Neural crest cell (in vitro differentiated cells): ENCODE measurements around the gene CEBPE. TPM values are rescaled to one million over a fixed set of nuclear protein-coding genes. Genes with fewer than 3 reads are reported as not detected.

Source experiments
- DNase-seq: peaks from one replicate; pipeline ENCODE4 v3.0.0; 2021; ENCODE audit warnings: low read depth, mixed read lengths, low spot score
- H3K27ac Mint-ChIP-seq: one replicate; pipeline ENCODE4 v1.8.0; 2021; ENCODE audit warnings: mild to moderate bottlenecking, mixed read lengths; ENCODE audit not compliant: unreplicated experiment
- H3K27me3 Mint-ChIP-seq: 2 replicates; pipeline ENCODE4 v1.8.0; 2021; ENCODE audit warnings: low read depth, mild to moderate bottlenecking, mixed read lengths
- H3K36me3 Mint-ChIP-seq: 2 replicates; pipeline ENCODE4 v1.8.0; 2021; ENCODE audit warnings: low read depth, mild to moderate bottlenecking, mixed read lengths
- H3K4me1 Mint-ChIP-seq: 2 replicates; pipeline ENCODE4 v1.8.0; 2021; ENCODE audit warnings: mixed read lengths
- H3K4me3 Mint-ChIP-seq: one replicate; pipeline ENCODE4 v1.8.0; 2021; ENCODE audit warnings: mild to moderate bottlenecking, mixed read lengths
- H3K9me3 Mint-ChIP-seq: 2 replicates; pipeline ENCODE4 v1.8.0; 2021; ENCODE audit warnings: mixed read lengths
- CTCF ChIP-seq: fragments of 200-600 bp; sonication (generic); conservative IDR thresholded peaks from 2 replicates; pipeline ENCODE4 v1.5.0; 2021; ENCODE audit warnings: antibody characterized with exemption, mild to moderate bottlenecking
- total RNA-seq: library from RNA; stranded (reverse); gene quantifications from 2 replicates; pipeline ENCODE4 v1.2.1, GENCODE V29; 2021

Gene CEBPE
- total RNA-seq, 1 donor from 2014 or later, result not detected

GRCh38 chr14:23142826-23143225, 23.8 kb upstream of the CEBPE start:
- Mint-ChIP-seq H3K36me3 (no peaks in the 10 kb centered on the region), H3K4me3 (no peak overlapping the region), H3K27ac (peak overlapping the region; percentile 15), H3K27me3 (no peaks in the 10 kb centered on the region), H3K9me3 (peaks cover 3% of the 10 kb centered on the region), H3K4me1 (no peaks in the 10 kb centered on the region)
- TF ChIP-seq CTCF, result no peak
- DNase-seq, result no peak

GRCh38 chr14:23141706-23142444, 22.8 kb upstream of the CEBPE start:
- Mint-ChIP-seq H3K4me3 (no peak overlapping the region), H3K36me3 (no peaks in the 10 kb centered on the region), H3K27me3 (no peaks in the 10 kb centered on the region), H3K9me3 (no peaks in the 10 kb centered on the region), H3K27ac (no peak overlapping the region), H3K4me1 (no peaks in the 10 kb centered on the region)
- no peak for TF ChIP-seq CTCF
- DNase-seq, result no peak

- Mint-ChIP-seq H3K36me3 (no peaks in the 10 kb centered on the region), H3K9me3 (no peaks in the 10 kb centered on the region), H3K4me3 (no peak overlapping the region), H3K4me1 (no peaks in the 10 kb centered on the region), H3K27ac (peak overlapping the region; percentile 51), H3K27me3 (no peaks in the 10 kb centered on the region)
- TF ChIP-seq CTCF, result no peak
- no peak for DNase-seq
Measured at GRCh38 chr14:23140371-23140770, 21.3 kb upstream of the CEBPE start.

- no peak for DNase-seq
- no peaks in the 10 kb centered on the region for H3K4me1 Mint-ChIP-seq
- H3K27me3 Mint-ChIP-seq, result no peaks in the 10 kb centered on the region
- no peaks in the 10 kb centered on the region for H3K9me3 Mint-ChIP-seq
- H3K36me3 Mint-ChIP-seq, result no peaks in the 10 kb centered on the region
- no peak for TF ChIP-seq CTCF
- peak overlapping the region; percentile 51 for H3K27ac Mint-ChIP-seq
- H3K4me3 Mint-ChIP-seq, result no peak overlapping the region
Measured at GRCh38 chr14:23139874-23140273, 20.8 kb upstream of the CEBPE start.

- Mint-ChIP-seq H3K27me3 (no peaks in the 10 kb centered on the region), H3K36me3 (no peaks in the 10 kb centered on the region), H3K4me1 (no peaks in the 10 kb centered on the region), H3K4me3 (no peak overlapping the region), H3K9me3 (no peaks in the 10 kb centered on the region), H3K27ac (no peak overlapping the region)
- no peak for DNase-seq
- TF ChIP-seq CTCF, result no peak
Measured at GRCh38 chr14:23137813-23138535, 18.9 kb upstream of the CEBPE start.
